Medulla oblongata (tissue), 1 donor: Measurements from ENCODE around the gene CARS2.
"Not testable (repeated sequence)": the region's sequence is repeated elsewhere in the genome, so short reads cannot be mapped to it uniquely, and the experiment has no call there.

Source experiments
- DNase-seq: peaks from one replicate; pipeline ENCODE4 v3.0.0-alpha.2; 2015; ENCODE audit errors: extremely low spot score

The CARS2 gene

GRCh38 chr13:110638257-110638656 is 67.7 kb downstream of the CARS2 start:
- DNase-seq = no peak

DNA sequence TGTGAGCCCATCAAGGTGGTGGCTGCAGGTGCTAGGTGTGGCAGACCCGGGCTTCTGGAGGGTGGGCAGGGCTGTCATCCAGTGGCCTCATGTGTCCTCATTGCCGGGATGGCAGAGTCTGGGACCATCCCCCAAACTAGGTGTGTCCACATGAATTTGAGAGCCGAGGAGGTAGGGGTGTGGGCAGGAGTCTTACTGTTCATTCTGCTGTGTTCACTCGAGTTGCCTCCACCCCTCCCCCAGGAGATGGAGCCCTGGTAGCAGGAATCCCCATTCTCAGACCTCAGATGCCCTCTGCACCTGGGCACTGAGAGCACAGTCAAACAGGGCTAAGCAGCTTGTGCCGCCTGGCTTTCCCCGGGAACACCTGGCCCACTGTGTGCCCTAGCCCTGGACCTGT is 68.2 kb downstream of the CARS2 start:
- no peak for DNase-seq

- no peak for DNase-seq
Measured at GRCh38 chr13:110637275-110637674, 68.6 kb downstream of the CARS2 start.

DNA sequence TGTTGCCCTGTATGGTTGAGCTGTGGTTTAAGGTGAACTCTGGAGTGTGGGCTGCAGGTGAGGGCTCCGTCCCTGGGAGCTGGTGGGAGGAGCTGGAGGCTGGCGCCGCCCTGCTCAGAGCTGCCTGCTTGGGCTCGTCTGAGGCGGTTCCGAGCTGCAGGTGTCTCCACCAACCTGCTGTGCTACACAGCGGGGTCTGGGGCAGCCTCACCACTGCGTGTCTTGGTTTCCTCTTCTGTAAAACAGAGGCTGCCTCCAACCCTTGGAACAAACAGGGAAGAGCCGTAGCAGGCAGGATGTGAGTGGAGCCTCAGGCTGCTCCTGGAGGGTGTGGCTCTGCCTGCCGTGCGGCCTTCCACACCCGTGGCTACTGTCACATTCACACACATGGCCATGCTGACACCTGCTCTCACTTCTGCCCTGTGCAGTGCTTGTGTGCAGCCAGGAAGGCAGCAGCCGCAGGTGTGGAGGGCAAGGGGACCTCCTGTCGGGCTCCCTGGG is 69.2 kb downstream of the CARS2 start:
- DNase-seq = no peak

GRCh38 chr13:110636053-110636475 is 69.9 kb downstream of the CARS2 start:
- no peak for DNase-seq

DNA sequence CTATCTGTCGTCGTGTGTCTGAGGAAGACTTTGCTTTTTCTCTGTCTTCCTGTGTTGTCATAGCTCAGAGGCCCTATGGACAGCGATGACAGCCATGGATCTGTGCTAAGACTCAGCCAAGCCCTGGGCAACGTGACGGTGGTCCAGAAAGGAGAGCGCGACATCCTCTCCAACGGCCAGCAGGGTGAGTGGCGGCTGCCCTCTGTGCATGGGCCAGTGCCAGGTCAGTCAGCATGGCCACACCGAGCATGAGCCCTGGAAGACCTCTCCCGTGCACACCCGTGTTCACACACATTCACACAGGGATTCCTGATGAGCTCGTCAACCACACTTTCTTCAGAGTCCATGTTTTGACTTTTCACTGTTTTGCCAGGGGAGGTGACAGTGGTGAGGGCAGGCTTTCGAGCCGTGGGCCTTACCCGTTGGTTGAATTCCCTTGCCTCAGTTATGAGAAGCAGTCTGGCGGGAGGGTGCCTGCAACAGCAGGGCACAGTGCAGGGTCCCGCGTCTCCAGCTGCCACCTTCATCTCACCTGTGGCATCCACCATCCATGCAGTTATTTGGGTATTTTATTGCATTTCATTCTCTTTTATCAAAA is 70.4 kb downstream of the CARS2 start:
- DNase-seq = no peak

- no peak for DNase-seq
Measured at GRCh38 chr13:110634558-110634957, 71.4 kb downstream of the CARS2 start.

DNA sequence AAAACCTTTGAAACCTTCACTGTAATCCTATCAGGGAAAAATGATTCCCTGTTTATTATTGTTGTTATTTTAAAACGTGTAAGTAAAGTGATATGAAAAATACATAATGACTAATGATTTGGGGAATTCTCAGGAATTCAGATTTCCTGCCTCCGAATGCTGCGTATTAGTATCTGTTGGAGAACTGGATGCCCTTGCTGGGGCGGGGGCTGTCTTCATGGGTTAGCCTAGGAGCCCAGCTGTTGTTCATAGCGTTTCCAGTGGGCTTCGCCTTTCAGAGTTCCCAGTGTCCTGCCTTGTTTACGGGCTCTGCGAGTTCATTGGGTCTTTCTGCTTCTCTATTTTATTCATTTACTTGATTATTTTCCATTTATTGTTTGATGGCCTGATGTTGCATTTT is 72.1 kb downstream of the CARS2 start:
- no peak for DNase-seq

- not testable (repeated sequence) for DNase-seq
Measured at GRCh38 chr13:110632255-110632654, 73.7 kb downstream of the CARS2 start.

- DNase-seq = no peak
Measured at GRCh38 chr13:110630566-110631119, 75.3 kb downstream of the CARS2 start.

GRCh38 chr13:110629735-110630134 is 76.2 kb downstream of the CARS2 start:
- DNase-seq = no peak

- no peak for DNase-seq
Measured at GRCh38 chr13:110628952-110629701, 76.8 kb downstream of the CARS2 start.

DNA sequence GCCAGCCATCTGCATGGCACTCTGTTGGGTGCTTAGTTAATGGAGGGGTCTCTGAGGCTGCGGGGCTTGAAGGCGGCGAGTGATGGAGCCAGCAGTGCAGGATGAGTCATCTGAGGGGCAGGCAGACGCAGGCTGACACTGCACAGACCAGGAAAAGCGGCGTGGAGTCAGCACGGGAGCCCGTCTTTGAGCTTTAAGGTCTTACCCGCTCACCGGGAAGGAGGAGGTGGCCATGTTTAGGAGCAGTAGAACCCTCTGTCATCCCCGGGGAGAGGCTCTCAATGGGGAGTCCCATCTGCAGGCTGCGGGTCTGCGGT is 77.5 kb downstream of the CARS2 start:
- DNase-seq = no peak

GRCh38 chr13:110627761-110628476 is 78.0 kb downstream of the CARS2 start:
- no peak for DNase-seq

GRCh38 chr13:110627351-110627750 is 78.6 kb downstream of the CARS2 start:
- DNase-seq = no peak

DNA sequence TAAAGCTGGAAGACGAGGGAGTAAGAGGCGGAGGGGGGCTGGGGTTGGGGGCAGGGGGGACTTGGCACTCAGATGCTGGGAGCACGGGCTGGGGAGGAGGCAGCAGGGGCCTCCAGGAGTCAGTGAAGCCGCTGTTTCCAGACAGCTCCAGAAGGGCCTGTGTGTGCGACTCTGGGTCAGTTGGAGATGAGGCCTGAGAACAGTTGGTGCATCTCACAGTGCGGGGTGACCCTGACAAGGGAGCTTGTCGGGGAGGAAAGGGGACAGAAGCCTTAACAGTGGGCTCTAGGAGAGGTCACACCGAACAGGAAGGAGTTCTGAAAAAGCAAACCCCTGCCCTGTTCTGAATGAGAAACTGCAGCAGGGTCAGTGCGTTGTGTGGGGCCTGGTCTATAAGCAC is 79.4 kb downstream of the CARS2 start:
- DNase-seq = no peak

GRCh38 chr13:110625771-110626321 is 80.1 kb downstream of the CARS2 start:
- no peak for DNase-seq

DNA sequence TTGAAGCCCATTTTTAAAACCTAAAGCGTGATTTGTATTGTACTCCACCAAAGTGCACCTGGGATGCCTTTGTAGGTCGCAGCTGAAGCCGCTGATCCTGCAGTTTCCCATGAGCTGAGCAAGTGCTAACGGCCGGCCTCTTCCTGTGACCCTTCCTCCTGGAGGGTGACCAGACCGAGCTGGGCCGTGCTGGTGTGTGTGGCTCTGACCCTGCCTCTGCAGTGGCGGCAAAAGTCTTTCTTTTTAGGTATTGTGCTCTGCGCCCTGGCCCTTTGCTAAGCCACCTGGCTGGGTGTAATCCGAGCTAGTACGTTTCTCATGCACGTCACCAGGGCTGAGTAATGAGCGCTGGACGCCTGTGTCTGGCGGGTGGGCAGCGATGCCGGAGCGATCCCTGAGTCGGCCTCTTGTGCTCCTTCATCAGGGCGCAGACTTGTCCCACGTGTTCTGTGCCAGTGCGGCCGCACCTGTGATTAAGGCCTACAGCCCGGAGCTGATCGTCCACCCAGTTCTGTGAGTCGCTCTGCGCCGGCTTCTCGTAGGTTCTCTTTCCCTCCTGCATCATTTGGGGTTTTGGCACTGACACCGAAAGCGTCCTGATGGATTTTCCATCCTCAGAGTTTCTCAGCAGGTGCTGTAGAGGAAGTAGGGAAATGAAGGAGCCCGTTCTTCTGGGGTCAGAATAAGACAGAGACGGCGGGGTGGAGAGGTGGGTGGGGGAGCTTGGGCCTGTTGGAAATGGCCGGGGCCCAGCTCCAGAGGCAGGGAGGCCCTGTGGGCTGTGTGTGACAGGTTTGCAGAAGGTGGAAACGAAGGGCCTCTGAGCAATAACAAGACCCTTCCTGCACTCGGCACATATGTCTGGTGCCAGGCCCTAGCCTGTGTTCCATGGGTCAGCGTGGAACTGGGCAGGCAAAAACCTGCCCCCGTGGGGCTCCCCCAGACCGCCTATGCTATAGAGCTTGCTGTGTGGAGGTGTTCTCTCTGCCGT is 80.9 kb downstream of the CARS2 start:
- DNase-seq = no peak

- no peak for DNase-seq
Measured at GRCh38 chr13:110620596-110620995, 85.3 kb downstream of the CARS2 start.

- DNase-seq = no peak
Measured at GRCh38 chr13:110618780-110619179, 87.1 kb downstream of the CARS2 start.

DNA sequence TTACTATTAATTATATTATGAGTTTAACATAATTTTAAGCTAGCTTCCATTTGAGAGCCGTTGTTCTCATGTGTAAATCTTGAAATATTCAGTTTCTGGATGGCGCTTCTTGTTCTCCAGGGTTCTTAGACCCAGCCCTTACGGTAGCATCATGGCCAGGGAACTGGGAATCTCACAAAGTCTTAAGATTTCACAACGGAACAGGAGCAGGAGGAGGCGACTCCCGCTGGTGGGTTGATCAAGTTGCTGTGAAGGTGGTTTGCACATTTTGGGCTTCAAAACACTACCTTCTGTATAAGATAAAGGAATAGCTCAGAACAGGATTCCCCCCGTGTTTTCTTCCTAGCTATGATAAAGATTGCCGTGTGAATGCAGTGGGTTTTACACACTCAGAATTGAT is 87.7 kb downstream of the CARS2 start:
- DNase-seq = no peak
